ENCODE results near the gene B4GALNT4.
"Not testable (repeated sequence)": the region's sequence is repeated elsewhere in the genome, so short reads cannot be mapped to it uniquely, and the experiment has no call there.

DNA sequence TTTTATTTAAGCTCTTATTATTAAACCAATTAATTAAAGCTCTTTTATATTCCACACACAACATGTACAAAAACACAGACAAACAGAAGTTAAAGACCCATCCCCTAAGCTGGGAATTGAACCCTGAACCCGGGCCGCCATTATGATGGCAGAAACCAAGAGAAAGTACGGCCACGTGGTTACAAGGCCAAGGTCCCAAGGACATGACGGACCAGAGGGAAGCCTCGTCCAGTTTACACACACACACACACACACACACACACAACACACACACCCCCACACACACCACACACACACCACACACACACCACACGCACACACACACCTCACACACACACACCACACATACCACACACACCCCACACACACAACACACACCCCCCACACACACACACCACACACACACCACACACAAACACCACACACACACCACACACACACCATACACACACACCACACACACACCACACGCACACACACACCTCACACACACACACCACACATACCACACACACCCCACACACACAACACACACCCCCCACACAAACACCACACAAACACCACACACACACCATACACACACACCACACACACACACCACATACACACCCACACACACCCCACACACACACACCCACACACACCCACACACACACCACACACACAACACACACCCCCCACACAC is 19.9 kb upstream of the B4GALNT4 start:
- not testable (repeated sequence) for TF ChIP-seq TEAD4 (CRISPR knock-in tag; IDR thresholded peaks at IDR 0.05); CTCF (IDR thresholded peaks at IDR 0.05); ZNF317 (CRISPR knock-in tag; IDR thresholded peaks at IDR 0.05; ENCODE audit: borderline replicate concordance, low read depth); FOXJ3 (CRISPR knock-in tag; IDR thresholded peaks at IDR 0.05; ENCODE audit: borderline replicate concordance); NR1H2 (CRISPR knock-in tag; IDR thresholded peaks at IDR 0.05); GTF2I (CRISPR knock-in tag; conservative IDR thresholded peaks at IDR 0.05); SP1 (CRISPR knock-in tag; conservative IDR thresholded peaks at IDR 0.05); KAT7 (CRISPR knock-in tag; IDR thresholded peaks at IDR 0.05; ENCODE audit: borderline replicate concordance); ATF3 (CRISPR knock-in tag; conservative IDR thresholded peaks at IDR 0.05); TCF7 (CRISPR knock-in tag; IDR thresholded peaks at IDR 0.05; ENCODE audit: low read depth)
- TF ChIP-seq, protein P1, sequence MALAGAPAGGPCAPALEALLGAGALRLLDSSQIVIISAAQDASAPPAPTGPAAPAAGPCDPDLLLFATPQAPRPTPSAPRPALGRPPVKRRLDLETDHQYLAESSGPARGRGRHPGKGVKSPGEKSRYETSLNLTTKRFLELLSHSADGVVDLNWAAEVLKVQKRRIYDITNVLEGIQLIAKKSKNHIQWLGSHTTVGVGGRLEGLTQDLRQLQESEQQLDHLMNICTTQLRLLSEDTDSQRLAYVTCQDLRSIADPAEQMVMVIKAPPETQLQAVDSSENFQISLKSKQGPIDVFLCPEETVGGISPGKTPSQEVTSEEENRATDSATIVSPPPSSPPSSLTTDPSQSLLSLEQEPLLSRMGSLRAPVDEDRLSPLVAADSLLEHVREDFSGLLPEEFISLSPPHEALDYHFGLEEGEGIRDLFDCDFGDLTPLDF (CRISPR knock-in tag; IDR thresholded peaks at IDR 0.05) = not testable (repeated sequence)

All from WTC11 (cell line).